OCI-LY7 (cell line): ENCODE results near the gene DAPK1. TPM values are rescaled to one million over a fixed set of nuclear protein-coding genes. Genes with fewer than 3 reads are reported as not detected.

Experiments
- BruUV-seq: library from RNA; stranded (reverse); fragments of 400-500 nt; replicated peaks from 2 replicates; lab custom pipeline; 2021; lab: Mats Ljungman, UMichigan
- CTCF ChIA-PET: fragments of 300-600 bp; sonication (Branson Sonifier 250); formaldehyde crosslinking; loops from one replicate; lab custom pipeline; 2022; ENCODE audit warnings: antibody characterized with exemption; ENCODE audit not compliant: unreplicated experiment; lab: Charles Lee
- POLR2A ChIA-PET: fragments of 300-600 bp; sonication (Branson Sonifier 250); formaldehyde crosslinking; loops from one replicate; lab custom pipeline; 2022; ENCODE audit warnings: antibody characterized with exemption; lab: Charles Lee
- DNase-seq: peaks from one replicate; pipeline ENCODE4 v3.0.0-alpha.2; 2015; ENCODE audit warnings: low spot score
- H2AFZ ChIP-seq: fragments of 200-600 bp; sonication (generic), shearing (Covaris generic); 2 replicates; pipeline ENCODE4 v1.6.1; 2014; ENCODE audit warnings: mild to moderate bottlenecking, antibody characterized with exemption, low read length, moderate library complexity
- H3K27ac ChIP-seq: fragments of 200-600 bp; sonication (generic); 2 replicates; pipeline ENCODE4 v1.5.1; 2014; ENCODE audit warnings: mixed run types, low read depth, mild to moderate bottlenecking, moderate library complexity, low read length, inconsistent platforms; ENCODE audit not compliant: poor library complexity, severe bottlenecking
- H3K36me3 ChIP-seq: fragments of 200-600 bp; sonication (generic); 2 replicates; pipeline ENCODE4 v1.6.1; 2014; ENCODE audit warnings: mild to moderate bottlenecking, antibody characterized with exemption, low read length, moderate library complexity, mixed read lengths; ENCODE audit not compliant: insufficient read depth
- H3K4me1 ChIP-seq: fragments of 200-600 bp; sonication (generic); 2 replicates; pipeline ENCODE4 v1.5.1; 2014; ENCODE audit warnings: mild to moderate bottlenecking, low read length; ENCODE audit not compliant: insufficient read depth, poor library complexity, severe bottlenecking
- H3K4me2 ChIP-seq: fragments of 200-600 bp; sonication (generic); 2 replicates; pipeline ENCODE4 v1.6.1; 2014; ENCODE audit warnings: mild to moderate bottlenecking, low read length
- H3K4me3 ChIP-seq: fragments of 200-600 bp; sonication (generic); 2 replicates; pipeline ENCODE4 v1.5.1; 2014; ENCODE audit warnings: mild to moderate bottlenecking, low read depth, low read length; ENCODE audit not compliant: poor library complexity, severe bottlenecking
- H3K79me2 ChIP-seq: fragments of 200-600 bp; sonication (generic); 2 replicates; pipeline ENCODE4 v1.6.1; 2016; ENCODE audit warnings: low read depth, mild to moderate bottlenecking, low read length, moderate library complexity, mixed read lengths; ENCODE audit not compliant: insufficient read depth
- H3K9me2 ChIP-seq: fragments of 200-600 bp; sonication (generic); 2 replicates; pipeline ENCODE4 v1.6.1; 2016; ENCODE audit warnings: mild to moderate bottlenecking, low read length, mixed read lengths; ENCODE audit not compliant: insufficient read depth
- H3K9me3 ChIP-seq: fragments of 200-600 bp; sonication (generic); 2 replicates; pipeline ENCODE4 v1.6.1; 2014; ENCODE audit warnings: mild to moderate bottlenecking, mixed run types, low read length, mixed read lengths
- H4K20me1 ChIP-seq: fragments of 200-600 bp; sonication (generic); 2 replicates; pipeline ENCODE4 v1.6.1; 2014; ENCODE audit warnings: mild to moderate bottlenecking, antibody characterized with exemption, low read length, moderate library complexity, mixed read lengths; ENCODE audit not compliant: insufficient read depth
- CTCF ChIP-seq: fragments of 200-600 bp; sonication (generic); conservative IDR thresholded peaks from 2 replicates; pipeline ENCODE4 v1.5.1; 2014; ENCODE audit warnings: mild to moderate bottlenecking, antibody characterized with exemption, low read length, moderate library complexity, mixed read lengths
- EZH2phosphoT487 ChIP-seq: fragments of 200-600 bp; sonication (generic); IDR thresholded peaks from 2 replicates; pipeline ENCODE4 v1.6.1; 2018; ENCODE audit warnings: low read depth, borderline replicate concordance, mild to moderate bottlenecking, mixed run types, antibody characterized with exemption, low read length, moderate library complexity, mixed read lengths
- intact Hi-C: fragments of 100-400 bp; cut with micrococcal nuclease; formaldehyde crosslinking; loops from one replicate; pipeline ENCODE4 v1.10.0; 2022; ENCODE audit not compliant: unreplicated experiment
- total RNA-seq, 2 experiments: library from RNA; depleted of rRNA in 1 of 2; stranded (reverse); fragments of >200 nt in 1 of 2; shearing (Covaris generic) in 1 of 2; gene quantifications; 2 replicates each; pipeline ENCODE4 v1.2.3, GENCODE V29; 2014 to 2022

DAPK1 gene
- total RNA-seq, 2 experiments from 2014 or later = 0.25 to 3.5 TPM

GRCh38 chr9:87706066-87706739, 208.5 kb downstream of the DAPK1 start:
- Histone ChIP-seq H2AFZ (no peak overlapping the region), H3K79me2 (no peaks in the 10 kb centered on the region), H4K20me1 (no peaks in the 10 kb centered on the region), H3K4me2 (no peak overlapping the region), H3K27ac (no peak overlapping the region), H3K4me3 (no peak overlapping the region), H3K9me3 (no peaks in the 10 kb centered on the region), H3K9me2 (no peaks in the 10 kb centered on the region), H3K36me3 (no peaks in the 10 kb centered on the region), H3K4me1 (no peaks in the 10 kb centered on the region)
- BruUV-seq = no TSS peak
- intact Hi-C loops = no loop called here
- DNase-seq = no peak
- POLR2A ChIA-PET = no interaction called here
- TF ChIP-seq EZH2phosphoT487 (no peak), CTCF (no peak)
- CTCF ChIA-PET = no interaction called here

GRCh38 chr9:87707805-87708506, 210.3 kb downstream of the DAPK1 start:
- no peak for TF ChIP-seq EZH2phosphoT487
- no peak for TF ChIP-seq CTCF
- Histone ChIP-seq H2AFZ (no peak overlapping the region), H3K9me3 (no peaks in the 10 kb centered on the region), H4K20me1 (no peaks in the 10 kb centered on the region), H3K4me3 (no peak overlapping the region), H3K36me3 (no peaks in the 10 kb centered on the region), H3K79me2 (no peaks in the 10 kb centered on the region), H3K4me1 (no peaks in the 10 kb centered on the region), H3K27ac (no peak overlapping the region), H3K4me2 (no peak overlapping the region), H3K9me2 (no peaks in the 10 kb centered on the region)
- CTCF ChIA-PET = no interaction called here
- POLR2A ChIA-PET = interaction anchor here (0.6 kb wide), 1 partner anchor 1672 kb away, joined by 5 read pairs; no protein-coding TSS in a partner anchor
- intact Hi-C loops = no loop called here
- no TSS peak for BruUV-seq
- no peak for DNase-seq

GRCh38 chr9:87708546-87708945, 210.9 kb downstream of the DAPK1 start:
- DNase-seq = no peak
- no peak overlapping the region for H3K4me2 ChIP-seq
- no peak overlapping the region for H3K27ac ChIP-seq
- no peaks in the 10 kb centered on the region for H3K9me2 ChIP-seq
- no peaks in the 10 kb centered on the region for H3K36me3 ChIP-seq
- no peak overlapping the region for H2AFZ ChIP-seq
- no peaks in the 10 kb centered on the region for H3K79me2 ChIP-seq
- TF ChIP-seq EZH2phosphoT487 (no peak), CTCF (no peak)
- BruUV-seq = no TSS peak
- H3K4me1 ChIP-seq = no peaks in the 10 kb centered on the region
- ChIA-PET POLR2A (no interaction called here), CTCF (no interaction called here)
- H3K4me3 ChIP-seq = no peak overlapping the region
- H3K9me3 ChIP-seq = no peaks in the 10 kb centered on the region
- no peaks in the 10 kb centered on the region for H4K20me1 ChIP-seq
- intact Hi-C loops = no loop called here
